GM21723 (cell line): ENCODE data around the gene IL6.
"Not testable (repeated sequence)": the region's sequence is repeated elsewhere in the genome, so short reads cannot be mapped to it uniquely, and the experiment has no call there.

ENCODE experiments used
- ATAC-seq: cut with Tn5 transposase; IDR thresholded peaks from one replicate; pipeline ENCODE4 v1.9.1; 2021; ENCODE audit warnings: mild to moderate bottlenecking, moderate library complexity; ENCODE audit not compliant: unreplicated experiment

IL6 gene

DNA sequence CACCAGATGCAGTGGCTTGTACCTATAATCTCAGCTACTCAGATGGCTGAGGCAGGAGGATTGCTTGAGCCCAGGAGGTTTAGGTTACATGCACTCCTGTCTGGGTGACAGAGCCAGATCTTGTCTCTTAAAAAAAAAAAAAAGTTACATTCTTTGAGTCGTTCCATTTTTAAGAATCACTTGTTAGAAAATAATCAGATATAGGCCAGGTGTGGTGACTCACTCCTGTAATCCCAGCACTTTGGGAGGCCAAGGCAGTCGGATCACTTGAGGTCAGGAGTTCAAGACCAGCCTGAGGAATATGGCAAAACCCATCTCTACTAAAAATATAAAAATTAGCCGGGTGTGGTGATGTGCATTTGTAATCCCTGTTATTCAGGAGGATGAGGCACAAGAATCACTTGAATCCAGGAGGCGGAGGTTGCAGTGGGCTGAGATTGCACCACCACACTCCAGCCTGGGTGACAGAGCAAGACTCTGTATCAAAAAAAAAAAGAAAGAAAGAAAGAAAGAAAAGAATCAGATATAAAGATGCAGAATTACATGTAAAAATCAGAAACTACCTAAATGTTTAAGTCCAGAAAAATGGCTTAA, 52.8 kb downstream of the IL6 start:
- not testable (repeated sequence) for ATAC-seq

DNA sequence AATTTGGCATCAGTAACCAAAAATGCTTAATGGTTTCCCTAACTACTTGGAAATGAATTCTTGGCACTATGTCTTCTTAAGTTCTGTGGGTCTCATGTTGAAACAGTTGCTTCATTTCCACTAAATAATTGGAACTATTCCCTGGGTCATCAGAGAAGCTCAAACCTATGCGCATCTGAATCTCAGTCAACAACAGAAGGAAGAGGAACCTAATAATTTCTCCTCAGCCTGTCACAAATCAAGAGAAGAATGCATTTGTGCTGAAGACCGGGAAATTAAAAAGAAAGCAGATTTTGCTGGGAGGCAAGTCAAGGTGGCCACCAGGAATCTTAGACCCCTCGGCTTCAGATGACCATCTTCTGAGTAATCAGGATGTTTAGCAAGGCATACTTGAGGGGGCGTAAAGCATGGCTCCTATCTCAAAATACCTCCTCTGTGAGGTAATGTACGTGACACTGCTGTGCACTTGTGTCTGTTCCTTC, 54.3 kb downstream of the IL6 start:
- ATAC-seq = no peak
